GM12874 (cell line): Measurements from ENCODE around the gene MT2A.

Experiments used
- TF ChIP-seq, protein P1 (sequence below): IDR thresholded peaks from 2 replicates; pipeline ENCODE4 v1.5.1; 2011; ENCODE audit warnings: low read depth, mild to moderate bottlenecking, control low read depth, low read length, moderate library complexity; ENCODE audit not compliant: insufficient read depth

MT2A gene

DNA sequence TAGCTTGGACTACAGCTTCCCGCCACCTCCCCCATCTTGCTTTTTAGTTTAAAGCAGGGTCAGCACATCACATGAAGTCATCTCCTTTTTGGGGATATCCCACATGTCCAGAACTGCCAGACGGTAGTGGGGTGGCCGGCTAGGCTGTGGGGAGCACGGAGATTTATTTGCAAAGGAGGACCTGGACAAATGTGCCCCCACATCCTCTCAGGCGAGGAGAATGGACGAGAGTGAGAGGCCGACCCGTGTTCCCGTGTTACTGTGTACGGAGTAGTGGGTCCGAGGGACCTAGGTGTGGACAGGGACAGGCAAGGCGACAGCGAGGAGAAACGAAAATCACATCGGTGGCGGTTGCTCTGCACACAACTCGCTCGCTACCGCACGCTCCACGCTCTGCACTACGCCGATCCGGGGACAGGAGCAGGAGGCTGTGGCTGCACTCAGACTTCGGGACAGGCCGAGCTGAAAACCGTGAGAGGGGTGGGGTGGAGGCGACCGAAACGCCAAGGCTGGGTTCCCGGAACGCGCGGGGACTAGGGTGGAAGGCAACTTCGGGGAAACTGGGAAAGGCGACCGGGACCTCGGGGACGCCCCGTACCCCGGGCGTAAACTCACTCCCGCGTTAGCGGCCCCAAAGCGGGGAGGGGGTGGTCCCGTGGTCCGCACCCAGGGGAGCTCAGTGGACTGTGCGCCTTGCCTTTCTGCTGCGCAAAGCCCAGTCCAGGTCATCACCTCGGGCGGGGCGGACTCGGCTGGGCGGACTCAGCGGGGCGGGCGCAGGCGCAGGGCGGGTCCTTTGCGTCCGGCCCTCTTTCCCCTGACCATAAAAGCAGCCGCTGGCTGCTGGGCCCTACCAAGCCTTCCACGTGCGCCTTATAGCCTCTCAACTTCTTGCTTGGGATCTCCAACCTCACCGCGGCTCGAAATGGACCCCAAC is 29.7 kb downstream of the MT2A start, which contains the start of gene MT1A:
TSS of gene MT1A (plus strand) at position 853 of the 937 bp plus-strand sequence. CDS start at position 926, 73 bp downstream.
- TF ChIP-seq, protein P1, sequence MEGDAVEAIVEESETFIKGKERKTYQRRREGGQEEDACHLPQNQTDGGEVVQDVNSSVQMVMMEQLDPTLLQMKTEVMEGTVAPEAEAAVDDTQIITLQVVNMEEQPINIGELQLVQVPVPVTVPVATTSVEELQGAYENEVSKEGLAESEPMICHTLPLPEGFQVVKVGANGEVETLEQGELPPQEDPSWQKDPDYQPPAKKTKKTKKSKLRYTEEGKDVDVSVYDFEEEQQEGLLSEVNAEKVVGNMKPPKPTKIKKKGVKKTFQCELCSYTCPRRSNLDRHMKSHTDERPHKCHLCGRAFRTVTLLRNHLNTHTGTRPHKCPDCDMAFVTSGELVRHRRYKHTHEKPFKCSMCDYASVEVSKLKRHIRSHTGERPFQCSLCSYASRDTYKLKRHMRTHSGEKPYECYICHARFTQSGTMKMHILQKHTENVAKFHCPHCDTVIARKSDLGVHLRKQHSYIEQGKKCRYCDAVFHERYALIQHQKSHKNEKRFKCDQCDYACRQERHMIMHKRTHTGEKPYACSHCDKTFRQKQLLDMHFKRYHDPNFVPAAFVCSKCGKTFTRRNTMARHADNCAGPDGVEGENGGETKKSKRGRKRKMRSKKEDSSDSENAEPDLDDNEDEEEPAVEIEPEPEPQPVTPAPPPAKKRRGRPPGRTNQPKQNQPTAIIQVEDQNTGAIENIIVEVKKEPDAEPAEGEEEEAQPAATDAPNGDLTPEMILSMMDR: no peak

DNA sequence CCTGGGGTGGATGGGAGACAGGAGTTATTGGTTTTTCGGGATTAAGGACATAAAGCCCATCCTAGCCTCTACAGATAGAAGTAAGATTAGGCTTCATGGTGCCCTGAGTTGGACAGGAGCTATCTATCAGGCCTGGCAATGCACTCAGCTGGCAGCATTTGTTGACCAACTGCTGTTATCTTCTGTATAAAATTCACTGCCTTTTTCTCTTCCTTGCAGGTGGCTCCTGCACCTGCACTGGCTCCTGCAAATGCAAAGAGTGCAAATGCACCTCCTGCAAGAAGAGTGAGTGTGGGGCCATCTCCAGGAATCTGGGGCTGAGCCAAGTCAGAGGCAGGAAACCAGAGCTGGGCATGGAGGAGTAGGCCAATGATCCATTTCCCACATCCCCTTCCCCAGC is 30.7 kb downstream of the MT2A start:
- TF ChIP-seq, protein P1: no peak

DNA sequence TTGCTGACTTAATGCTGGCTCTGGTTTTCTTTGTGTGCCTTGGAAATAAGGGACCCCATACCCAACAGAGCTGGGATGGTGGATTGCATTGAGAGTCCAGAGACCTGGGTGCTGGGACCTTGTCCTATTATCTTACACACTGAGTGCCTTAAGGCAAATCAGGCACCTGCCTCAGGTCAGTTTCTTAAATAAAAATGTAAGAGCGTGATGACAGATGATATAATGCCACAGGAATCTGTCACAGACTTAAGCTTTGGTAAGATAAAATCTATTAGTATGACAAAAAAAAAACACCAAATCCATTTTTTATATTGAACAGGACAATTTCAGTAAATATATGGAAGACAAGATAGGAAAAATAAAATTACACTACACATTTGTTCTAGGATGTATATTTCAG is 31.7 kb downstream of the MT2A start:
- TF ChIP-seq, protein P1: no peak

DNA sequence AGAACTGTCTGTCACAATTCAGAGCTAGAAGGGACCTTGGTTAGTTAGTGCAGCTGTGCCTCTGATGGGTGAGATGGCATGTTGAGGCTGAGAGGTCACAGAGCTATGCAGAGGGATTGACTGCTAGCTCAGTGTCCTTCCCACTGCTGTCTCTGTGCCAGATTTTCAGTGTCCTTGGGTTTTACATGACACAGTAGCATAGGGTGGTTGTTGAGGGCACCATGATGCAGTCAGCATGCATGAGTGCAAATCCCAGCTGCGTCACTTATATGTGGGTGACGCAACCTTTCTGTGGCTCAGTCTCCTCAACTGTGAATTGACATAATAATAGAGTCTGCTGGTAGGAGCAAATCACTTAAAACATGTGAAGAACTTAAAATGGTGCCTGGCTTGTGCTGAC is 32.8 kb downstream of the MT2A start:
- TF ChIP-seq, protein P1: no peak

DNA sequence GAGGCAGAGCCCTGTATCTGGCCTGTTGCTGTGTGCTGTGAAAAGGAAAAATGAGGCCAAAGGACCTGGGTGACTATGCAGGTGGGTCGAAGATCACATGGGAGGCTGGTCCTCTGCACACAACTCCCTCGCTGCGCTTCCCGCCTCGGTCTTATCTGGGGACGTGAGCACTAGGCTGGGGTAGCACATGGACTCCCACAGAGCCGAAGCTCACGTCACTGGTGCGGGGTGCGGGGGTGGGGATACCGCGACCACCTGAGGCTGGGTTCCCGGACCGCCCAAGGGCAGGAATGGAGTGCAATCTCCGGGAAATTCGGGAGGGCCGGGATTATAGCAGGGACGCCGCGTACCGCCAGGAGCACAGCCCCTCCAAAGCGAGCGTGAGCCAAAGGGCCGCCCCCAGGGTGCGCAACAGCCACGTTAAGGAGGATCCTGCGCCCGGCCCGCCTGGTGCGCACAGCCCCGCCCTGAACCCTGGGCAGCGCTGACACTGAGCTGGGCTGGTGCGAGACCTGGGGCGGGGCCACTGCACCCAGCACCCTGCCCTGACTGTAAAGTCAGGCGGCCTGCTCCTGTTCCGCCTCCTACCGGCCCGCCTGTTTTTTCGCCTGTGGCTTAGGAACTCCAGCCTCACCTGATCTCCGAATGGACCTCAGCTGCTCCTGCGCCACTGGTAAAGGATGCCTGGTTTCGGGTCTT is 34.8 kb downstream of the MT2A start:
- TF ChIP-seq, protein P1: peak; percentile 23; the same call in 1 of the 2 replicates

DNA sequence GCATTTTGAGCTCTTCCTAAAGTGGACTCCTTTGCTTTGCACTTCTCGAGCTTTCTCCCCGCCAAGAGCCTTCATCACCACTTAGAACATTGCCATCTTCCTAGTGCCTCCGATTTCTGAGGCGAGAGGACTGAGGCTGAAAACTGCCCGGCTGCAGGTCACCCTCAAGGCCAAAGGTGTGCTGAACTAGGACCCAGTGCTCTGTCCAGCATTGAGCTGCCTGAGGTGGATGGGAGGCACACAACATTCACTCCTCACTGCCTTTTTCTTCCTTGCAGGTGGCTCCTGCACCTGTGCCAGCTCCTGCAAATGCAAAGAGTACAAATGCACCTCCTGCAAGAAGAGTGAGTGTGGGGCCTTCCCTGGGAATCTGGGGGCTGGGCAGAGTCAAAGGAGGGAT is 35.4 kb downstream of the MT2A start:
- TF ChIP-seq, protein P1: no peak

DNA sequence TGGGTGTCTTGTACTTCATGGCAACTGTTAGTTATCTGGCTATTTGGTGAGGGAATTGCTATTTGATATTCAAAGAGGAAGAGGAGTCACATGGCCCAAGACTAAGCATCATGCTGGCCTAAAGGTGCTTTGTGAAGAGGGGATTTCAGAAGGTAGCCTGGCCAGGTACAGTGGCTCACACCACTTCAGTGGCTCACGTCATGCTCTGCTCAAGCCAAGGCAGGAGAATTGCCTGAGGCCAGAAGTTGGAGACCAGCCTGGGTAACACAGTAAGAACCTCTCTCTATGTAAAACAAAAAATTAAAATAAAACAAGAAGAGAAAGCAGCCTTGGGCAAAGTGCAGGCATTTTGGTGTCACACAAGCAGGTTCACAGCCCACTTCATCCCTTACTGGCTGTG is 36.9 kb downstream of the MT2A start:
- TF ChIP-seq, protein P1: no peak
